CD4-positive, alpha-beta memory T cell (primary cell): Measurements from ENCODE around the gene DRG1. TPM values are rescaled to one million over a fixed set of nuclear protein-coding genes. Genes with fewer than 3 reads are reported as not detected.

ENCODE experiments used
- CTCF ChIA-PET: fragments of 350-600 bp; sonication (Branson Sonifier 250); formaldehyde crosslinking; loops from one replicate; lab custom pipeline; 2021; ENCODE audit warnings: inconsistent platforms; ENCODE audit not compliant: partially characterized antibody; lab: Charles Lee
- POLR2A ChIA-PET: fragments of 350-600 bp; sonication (Branson Sonifier 250); formaldehyde crosslinking; loops from one replicate; lab custom pipeline; 2021; ENCODE audit not compliant: partially characterized antibody; lab: Charles Lee
- DNase-seq, 5 donors: peaks; one replicate each; pipeline versions ENCODE4 v3.0.0 to v3.0.0-alpha.2; 2020 to 2022; ENCODE audit warnings: mixed read lengths in 1 of 5
- H3K27ac ChIP-seq: one replicate; pipeline ENCODE4 v1.7.0; 2013; ENCODE audit warnings: low read depth, low read length
- H3K27me3 ChIP-seq: 2 replicates; pipeline ENCODE4 v1.7.0; 2013; ENCODE audit warnings: mild to moderate bottlenecking, low read length, moderate library complexity; ENCODE audit not compliant: insufficient read depth
- H3K36me3 ChIP-seq: 2 replicates; pipeline ENCODE4 v1.7.0; 2013; ENCODE audit warnings: mild to moderate bottlenecking, low read length, moderate library complexity; ENCODE audit not compliant: insufficient read depth
- H3K4me1 ChIP-seq: 2 replicates; pipeline ENCODE4 v1.7.0; 2013; ENCODE audit warnings: mild to moderate bottlenecking, low read length, moderate library complexity; ENCODE audit not compliant: insufficient read depth
- H3K4me3 ChIP-seq, 2 donors: one replicate each; pipeline ENCODE4 v1.7.0; 2013; ENCODE audit warnings: low read length in 2 of 2, mild to moderate bottlenecking in 1 of 2
- H3K9me3 ChIP-seq, 2 donors: one replicate each; pipeline ENCODE4 v1.7.0; 2013; ENCODE audit warnings: low read length in 2 of 2, control low read depth in 1 of 2; ENCODE audit not compliant: control insufficient read depth in 1 of 2
- H3K27ac Mint-ChIP-seq, 7 donors: one replicate each; pipeline ENCODE4 v1.8.0; 2020 to 2021; ENCODE audit warnings: mixed read lengths in 7 of 7, mild to moderate bottlenecking in 6 of 7, inconsistent platforms in 3 of 7, moderate library complexity in 3 of 7
- H3K27me3 Mint-ChIP-seq, 2 donors: one replicate each; pipeline ENCODE4 v1.8.0; 2020 to 2021; ENCODE audit warnings: mixed read lengths in 2 of 2
- H3K36me3 Mint-ChIP-seq, 2 donors: one replicate each; pipeline ENCODE4 v1.8.0; 2020 to 2021; ENCODE audit warnings: mixed read lengths in 2 of 2, inconsistent platforms in 1 of 2, mild to moderate bottlenecking in 1 of 2
- H3K4me1 Mint-ChIP-seq, 4 donors: one replicate each; pipeline ENCODE4 v1.8.0; 2020 to 2021; ENCODE audit warnings: mixed read lengths in 4 of 4, mild to moderate bottlenecking in 1 of 4
- H3K4me3 Mint-ChIP-seq, 8 donors: one replicate each; pipeline ENCODE4 v1.8.0; 2020 to 2021; ENCODE audit warnings: mixed read lengths in 8 of 8, mild to moderate bottlenecking in 7 of 8, moderate library complexity in 6 of 8, inconsistent platforms in 3 of 8
- H3K9me3 Mint-ChIP-seq, 8 donors: one replicate each; pipeline ENCODE4 v1.8.0; 2020 to 2021; ENCODE audit warnings: mixed read lengths in 8 of 8, mild to moderate bottlenecking in 5 of 8, inconsistent platforms in 3 of 8, moderate library complexity in 1 of 8
- intact Hi-C: fragments of 100-400 bp; cut with micrococcal nuclease; formaldehyde crosslinking; loops from one replicate; pipeline ENCODE4 v1.15.1; 2023
- polyA plus RNA-seq, 2 donors: library from polyadenylated mRNA; unstranded; fragments of 300-500 nt; fragmentation: Illumina TruSeq; gene quantifications; one replicate each; pipeline ENCODE4 v1.2.3, GENCODE V29; 2021
- total RNA-seq, 2 experiments: library from RNA; stranded (reverse); gene quantifications; one replicate each; pipeline ENCODE4 v1.2.3, GENCODE V29; 2021

The DRG1 gene
- total RNA-seq: 10 to 100 TPM; 80.3 to 82.5 TPM
- polyA plus RNA-seq: 100 to 1,000 TPM in 1 of 2 donors, 10 to 100 TPM in 1; 74.8 to 128 TPM

GRCh38 chr22:31399211-31400022, at the start of gene DRG1:
DRG1 (plus strand) TSS chr22:31399604; CDS start chr22:31399684, 80 bp downstream.
- Mint-ChIP-seq H3K4me1 (peaks cover 16 to 24% (median 20%) of the 10 kb centered on the region in 4 donors), H3K9me3 (no peaks in the 10 kb centered on the region), H3K27ac (peak within 1 kb of the TSS; percentile 90 to 98 (median 96)), H3K4me3 (peak within 1 kb of the TSS; percentile 95 to 97 (median 96)), H3K27me3 (peaks cover under 1% of the 10 kb centered on the region in 2 donors), H3K36me3 (peaks cover 9 to 30% of the 10 kb centered on the region in 2 donors)
- H3K27me3 ChIP-seq: no peaks in the 10 kb centered on the region
- CTCF ChIA-PET: interaction anchor here (0.9 to 1.2 kb wide), 2 partner anchors 53 to 54 kb away, joined by 3 to 6 read pairs; partner anchors contain the start of gene PATZ1
- intact Hi-C loops: loop anchor here (1.0 to 2.0 kb wide), 4 partner anchors 54 to 235 kb away; partner anchors contain the start of genes EIF4ENIF1 and SFI1
- POLR2A ChIA-PET: interaction anchor here (0.7 to 6.3 kb wide), 12 partner anchors 9 to 1516 kb away, joined by 3 to 86 read pairs (median 5); partner anchors contain the start of genes EIF4ENIF1, MTMR3, PATZ1 and PIK3IP1
- H3K4me1 ChIP-seq: peaks cover 26% of the 10 kb centered on the region
- peaks cover 13% of the 10 kb centered on the region for H3K36me3 ChIP-seq
- H3K9me3 ChIP-seq: no peaks in the 10 kb centered on the region
- peak; percentile 93 to 95 (median 94) for DNase-seq
- H3K4me3 ChIP-seq: peak within 1 kb of the TSS; percentile 87 to 97
- peak within 1 kb of the TSS; percentile 92 for H3K27ac ChIP-seq

GRCh38 chr22:31349960-31350359, 49.4 kb upstream of the DRG1 start:
- Mint-ChIP-seq H3K9me3 (no peaks in the 10 kb centered on the region), H3K4me1 (peaks cover 4 to 17% (median 6%) of the 10 kb centered on the region in 4 donors), H3K4me3 (peak overlapping the region in 1 of 8 donors; percentile 11), H3K36me3 (peaks cover 0 to 6% of the 10 kb centered on the region in 2 donors), H3K27me3 (peaks cover 1% of the 10 kb centered on the region in 2 donors), H3K27ac (no peak overlapping the region)
- CTCF ChIA-PET: no interaction called here
- Histone ChIP-seq H3K36me3 (no peaks in the 10 kb centered on the region), H3K4me1 (peaks cover 8% of the 10 kb centered on the region), H3K27me3 (no peaks in the 10 kb centered on the region), H3K4me3 (no peak overlapping the region), H3K27ac (no peak overlapping the region), H3K9me3 (no peaks in the 10 kb centered on the region)
- intact Hi-C loops: loop anchor here (5.0 kb wide), 2 partner anchors 402 to 713 kb away; partner anchors contain the start of genes DEPDC5, PRR14L and SLC35E4
- no peak for DNase-seq
- POLR2A ChIA-PET: interaction anchor here (0.9 kb wide), 1 partner anchor 58 kb away, joined by 3 read pairs; the partner anchor contains the start of gene PIK3IP1

GRCh38 chr22:31350410-31350863, 49.0 kb upstream of the DRG1 start:
- no peak for DNase-seq
- Histone ChIP-seq H3K27me3 (no peaks in the 10 kb centered on the region), H3K4me1 (peaks cover 5% of the 10 kb centered on the region), H3K27ac (no peak overlapping the region), H3K36me3 (no peaks in the 10 kb centered on the region), H3K4me3 (no peak overlapping the region), H3K9me3 (no peaks in the 10 kb centered on the region)
- Mint-ChIP-seq H3K4me1 (peaks cover 3 to 12% (median 5%) of the 10 kb centered on the region in 4 donors), H3K27me3 (peaks cover 1% of the 10 kb centered on the region in 2 donors), H3K27ac (no peak overlapping the region), H3K9me3 (no peaks in the 10 kb centered on the region), H3K36me3 (peaks cover 0 to 6% of the 10 kb centered on the region in 2 donors), H3K4me3 (no peak overlapping the region)
- intact Hi-C loops: no loop called here
- CTCF ChIA-PET: no interaction called here
- POLR2A ChIA-PET: interaction anchor here (0.9 kb wide), 1 partner anchor 58 kb away, joined by 3 read pairs; the partner anchor contains the start of gene PIK3IP1

GRCh38 chr22:31354515-31354914, 44.9 kb upstream of the DRG1 start:
- no peak overlapping the region for H3K27ac Mint-ChIP-seq
- POLR2A ChIA-PET: no interaction called here

GRCh38 chr22:31360029-31360428, 39.4 kb upstream of the DRG1 start:
- no peak overlapping the region for H3K27ac Mint-ChIP-seq
- ChIA-PET POLR2A (interaction anchor here (0.7 kb wide), 1 partner anchor 131 kb away, joined by 4 read pairs; no protein-coding TSS in a partner anchor), CTCF (interaction anchor here (1.5 kb wide), 1 partner anchor 14 kb away, joined by 4 read pairs; the partner anchor contains the start of gene PATZ1)

More at GRCh38 chr22:31354515-31354914, 44.9 kb upstream of the DRG1 start:
- H3K9me3 Mint-ChIP-seq: no peaks in the 10 kb centered on the region
- Histone ChIP-seq H3K27me3 (no peaks in the 10 kb centered on the region), H3K9me3 (no peaks in the 10 kb centered on the region), H3K27ac (no peak overlapping the region), H3K4me1 (no peaks in the 10 kb centered on the region), H3K36me3 (no peaks in the 10 kb centered on the region), H3K4me3 (no peak overlapping the region)
- DNase-seq: no peak
- no peaks in the 10 kb centered on the region for H3K36me3 Mint-ChIP-seq
- no peak overlapping the region for H3K4me3 Mint-ChIP-seq
- peaks cover 1 to 3% of the 10 kb centered on the region in 2 donors for H3K27me3 Mint-ChIP-seq
- CTCF ChIA-PET: no interaction called here
- no peaks in the 10 kb centered on the region for H3K4me1 Mint-ChIP-seq
- intact Hi-C loops: no loop called here

GRCh38 chr22:31361743-31362142, 37.7 kb upstream of the DRG1 start:
- CTCF ChIA-PET: no interaction called here
- no peaks in the 10 kb centered on the region for H3K9me3 ChIP-seq
- no peak for DNase-seq
- H3K27me3 ChIP-seq: no peaks in the 10 kb centered on the region
- Mint-ChIP-seq H3K4me3 (no peak overlapping the region), H3K36me3 (no peaks in the 10 kb centered on the region), H3K27ac (no peak overlapping the region), H3K9me3 (no peaks in the 10 kb centered on the region), H3K27me3 (peaks cover 0 to 2% of the 10 kb centered on the region in 2 donors), H3K4me1 (no peaks in the 10 kb centered on the region)
- no peak overlapping the region for H3K4me3 ChIP-seq
- POLR2A ChIA-PET: no interaction called here
- intact Hi-C loops: no loop called here
- no peaks in the 10 kb centered on the region for H3K36me3 ChIP-seq
- no peak overlapping the region for H3K27ac ChIP-seq
- H3K4me1 ChIP-seq: no peaks in the 10 kb centered on the region

More at GRCh38 chr22:31360029-31360428, 39.4 kb upstream of the DRG1 start:
- H3K9me3 Mint-ChIP-seq: no peaks in the 10 kb centered on the region
- no peaks in the 10 kb centered on the region for H3K4me1 ChIP-seq
- no peaks in the 10 kb centered on the region for H3K27me3 ChIP-seq
- DNase-seq: no peak
- no peak overlapping the region for H3K4me3 ChIP-seq
- H3K36me3 Mint-ChIP-seq: no peaks in the 10 kb centered on the region
- H3K4me3 Mint-ChIP-seq: no peak overlapping the region
- H3K36me3 ChIP-seq: no peaks in the 10 kb centered on the region
- no peaks in the 10 kb centered on the region for H3K4me1 Mint-ChIP-seq
- no peaks in the 10 kb centered on the region for H3K9me3 ChIP-seq
- intact Hi-C loops: no loop called here
- H3K27ac ChIP-seq: no peak overlapping the region
- H3K27me3 Mint-ChIP-seq: peaks cover 0 to 2% of the 10 kb centered on the region in 2 donors
